HCEC 1CT (cell line): ENCODE results near the gene GAL3ST3.
"Not testable (repeated sequence)": the region's sequence is repeated elsewhere in the genome, so short reads cannot be mapped to it uniquely, and the experiment has no call there.

ENCODE experiments used
- DNase-seq: peaks from one replicate; pipeline ENCODE4 v3.0.0-alpha.2; 2017

The GAL3ST3 gene

GRCh38 chr11:66011785-66012303 lies 37.1 kb downstream of the GAL3ST3 start, which contains the start of gene CST6:
Gene CST6 (plus strand): TSS chr11:66012008. CDS start chr11:66012045, 37 bp downstream.
- no peak for DNase-seq

- peak; percentile 44 for DNase-seq
Observed at GRCh38 chr11:66011239-66011784, 37.6 kb downstream of the GAL3ST3 start.

- DNase-seq = not testable (repeated sequence)
Observed at GRCh38 chr11:66010036-66010435, 38.9 kb downstream of the GAL3ST3 start.

GRCh38 chr11:66008468-66009101 lies 40.4 kb downstream of the GAL3ST3 start:
- DNase-seq = no peak

GRCh38 chr11:66008095-66008467 lies 40.9 kb downstream of the GAL3ST3 start:
- DNase-seq = no peak

GRCh38 chr11:66007201-66007634 lies 41.7 kb downstream of the GAL3ST3 start:
- DNase-seq = no peak

- DNase-seq = no peak
Observed at GRCh38 chr11:66006891-66007176, 42.1 kb downstream of the GAL3ST3 start.

GRCh38 chr11:66006134-66006890 lies 42.6 kb downstream of the GAL3ST3 start:
- DNase-seq = no peak

- DNase-seq = no peak
Observed at GRCh38 chr11:66004186-66004585, 44.8 kb downstream of the GAL3ST3 start.

GRCh38 chr11:66003291-66003690 lies 45.7 kb downstream of the GAL3ST3 start:
- no peak for DNase-seq

GRCh38 chr11:66002648-66003225 lies 46.2 kb downstream of the GAL3ST3 start:
- DNase-seq = peak; percentile 53

- DNase-seq = peak; percentile 96
Observed at GRCh38 chr11:66001942-66002647, 46.9 kb downstream of the GAL3ST3 start, which contains the start of the genes BANF1 and EIF1AD. Gene BANF1 (plus strand): TSS chr11:66002503. CDS start chr11:66003251, 748 bp downstream. Gene EIF1AD (minus strand): TSS chr11:66002157. CDS start chr11:66000389, 1,768 bp downstream.

- no peak for DNase-seq
Observed at GRCh38 chr11:65997286-65997685, 51.7 kb downstream of the GAL3ST3 start.

GRCh38 chr11:65992056-65992455 lies 56.9 kb downstream of the GAL3ST3 start:
- DNase-seq = no peak
